IgD-negative memory B cell (primary cell): ENCODE measurements around the gene PADI6. TPM values are rescaled to one million over a fixed set of nuclear protein-coding genes. Genes with fewer than 3 reads are reported as not detected.
"Not testable (repeated sequence)": the region's sequence is repeated elsewhere in the genome, so short reads cannot be mapped to it uniquely, and the experiment has no call there.

Experiments
- H3K27ac Mint-ChIP-seq, 3 donors: one replicate each; pipeline ENCODE4 v1.8.0; 2020 to 2022; ENCODE audit warnings: mild to moderate bottlenecking in 3 of 3, mixed read lengths in 3 of 3, moderate library complexity in 1 of 3
- H3K27me3 Mint-ChIP-seq: one replicate; pipeline ENCODE4 v1.8.0; 2021; ENCODE audit warnings: mixed read lengths
- H3K36me3 Mint-ChIP-seq: one replicate; pipeline ENCODE4 v1.8.0; 2020; ENCODE audit warnings: mild to moderate bottlenecking, mixed read lengths
- H3K4me1 Mint-ChIP-seq, 3 donors: one replicate each; pipeline ENCODE4 v1.8.0; 2020 to 2022; ENCODE audit warnings: mixed read lengths in 3 of 3, mild to moderate bottlenecking in 1 of 3
- H3K4me3 Mint-ChIP-seq, 4 donors: one replicate each; pipeline ENCODE4 v1.8.0; 2020 to 2022; ENCODE audit warnings: mild to moderate bottlenecking in 4 of 4, mixed read lengths in 4 of 4, moderate library complexity in 3 of 4
- H3K9me3 Mint-ChIP-seq, 3 donors: one replicate each; pipeline ENCODE4 v1.8.0; 2020 to 2021; ENCODE audit warnings: mixed read lengths in 3 of 3, mild to moderate bottlenecking in 1 of 3
- polyA plus RNA-seq: library from polyadenylated mRNA; unstranded; fragments of 300-500 nt; fragmentation: Illumina TruSeq; gene quantifications from one replicate; pipeline ENCODE4 v1.2.3, GENCODE V29; 2021

Gene PADI6
- polyA plus RNA-seq = not detected

- peaks cover 0 to 3% (median 0%) of the 10 kb centered on the region in 3 donors for H3K4me1 Mint-ChIP-seq
- H3K27me3 Mint-ChIP-seq = peaks cover 7% of the 10 kb centered on the region
- no peak within 1 kb of the TSS for H3K4me3 Mint-ChIP-seq
- no peaks in the 10 kb centered on the region for H3K9me3 Mint-ChIP-seq
- no peak within 1 kb of the TSS for H3K27ac Mint-ChIP-seq
- H3K36me3 Mint-ChIP-seq = peaks cover 3% of the 10 kb centered on the region
These were observed at the start of gene PADI6 for GRCh38 chr1:17371896-17372295. TSS of gene PADI6 (plus strand) at chr1:17372196. CDS start at chr1:17372246, 50 bp downstream.

DNA sequence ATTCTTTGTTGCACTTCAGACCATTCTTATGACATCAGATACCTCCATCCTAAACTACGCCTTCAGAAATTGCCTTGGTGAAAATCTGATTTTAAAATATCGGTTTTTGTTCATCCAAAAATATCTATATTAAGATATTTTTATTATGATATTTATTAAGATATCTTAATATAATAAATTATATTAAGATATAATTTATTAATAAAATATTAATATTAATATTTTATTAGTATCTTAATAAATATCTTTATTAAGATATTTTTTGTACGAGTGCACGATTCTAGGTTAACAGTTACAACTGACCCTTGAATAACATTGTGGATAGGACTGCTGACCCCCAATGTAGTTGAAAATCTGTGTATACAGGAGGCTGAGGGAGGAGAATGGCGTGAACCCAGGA is 43.1 kb upstream of the PADI6 start:
- H3K27ac Mint-ChIP-seq = no peak overlapping the region
- peaks cover 4% of the 10 kb centered on the region for H3K36me3 Mint-ChIP-seq

DNA sequence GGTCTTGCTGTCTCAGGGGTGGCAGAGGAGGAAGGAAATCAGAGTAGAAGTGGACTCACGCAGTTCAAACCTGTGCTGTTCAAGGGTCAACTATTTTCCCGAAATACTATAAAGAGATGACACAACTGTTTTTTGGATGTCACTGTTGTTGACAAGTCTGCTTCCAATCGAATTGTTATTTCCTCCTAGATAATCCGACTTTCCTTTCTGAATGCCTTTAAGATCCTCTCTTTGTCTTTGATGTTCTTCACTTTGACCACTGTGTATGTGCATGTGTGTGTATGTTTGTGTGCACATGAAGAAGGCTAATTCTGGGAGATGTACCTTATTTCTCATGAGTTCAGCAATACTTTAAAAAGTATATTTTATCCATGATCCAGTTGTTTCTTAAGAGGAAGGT is 42.4 kb upstream of the PADI6 start:
- H3K27me3 Mint-ChIP-seq = peaks cover 16% of the 10 kb centered on the region
- H3K9me3 Mint-ChIP-seq = peaks cover 0 to 4% (median 3%) of the 10 kb centered on the region in 3 donors
- H3K4me1 Mint-ChIP-seq = no peaks in the 10 kb centered on the region
- no peak overlapping the region for H3K27ac Mint-ChIP-seq
- peaks cover 4% of the 10 kb centered on the region for H3K36me3 Mint-ChIP-seq
- H3K4me3 Mint-ChIP-seq = no peak overlapping the region

More for the DNA sequence above, 43.1 kb upstream of the PADI6 start:
- H3K27me3 Mint-ChIP-seq = peaks cover 16% of the 10 kb centered on the region
- H3K4me1 Mint-ChIP-seq = no peaks in the 10 kb centered on the region
- no peak overlapping the region for H3K4me3 Mint-ChIP-seq
- H3K9me3 Mint-ChIP-seq = peaks cover 0 to 7% (median 3%) of the 10 kb centered on the region in 3 donors

DNA sequence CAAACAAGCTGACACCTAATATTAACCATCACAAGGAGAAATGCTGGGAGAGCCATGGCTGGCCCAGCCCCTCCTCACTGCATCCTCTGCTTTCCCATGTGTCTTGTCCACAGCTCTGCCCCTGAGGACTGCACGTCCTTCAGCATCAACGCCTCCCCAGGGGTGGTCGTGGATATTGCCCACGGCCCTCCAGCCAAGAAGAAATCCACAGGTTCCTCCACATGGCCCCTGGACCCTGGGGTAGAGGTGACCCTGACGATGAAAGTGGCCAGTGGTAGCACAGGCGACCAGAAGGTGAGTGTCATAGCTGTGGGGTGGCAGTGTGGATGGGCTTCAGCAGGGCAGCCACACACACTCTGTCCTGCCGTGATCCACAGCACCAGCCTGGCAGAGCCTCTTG is 41.1 kb upstream of the PADI6 start:
- Mint-ChIP-seq H3K27ac (no peak overlapping the region), H3K4me1 (no peaks in the 10 kb centered on the region), H3K4me3 (no peak overlapping the region), H3K36me3 (peaks cover 4% of the 10 kb centered on the region), H3K27me3 (peaks cover 19% of the 10 kb centered on the region), H3K9me3 (peaks cover 0 to 3% (median 0%) of the 10 kb centered on the region in 3 donors)

- peaks cover 24% of the 10 kb centered on the region for H3K27me3 Mint-ChIP-seq
- peaks cover 0 to 3% (median 1%) of the 10 kb centered on the region in 3 donors for H3K4me1 Mint-ChIP-seq
- peaks cover 0 to 3% (median 0%) of the 10 kb centered on the region in 3 donors for H3K9me3 Mint-ChIP-seq
- H3K36me3 Mint-ChIP-seq = peaks cover 4% of the 10 kb centered on the region
- no peak overlapping the region for H3K27ac Mint-ChIP-seq
- H3K4me3 Mint-ChIP-seq = no peak overlapping the region
These were observed 38.9 kb upstream of the PADI6 start for GRCh38 chr1:17333081-17333480.

DNA sequence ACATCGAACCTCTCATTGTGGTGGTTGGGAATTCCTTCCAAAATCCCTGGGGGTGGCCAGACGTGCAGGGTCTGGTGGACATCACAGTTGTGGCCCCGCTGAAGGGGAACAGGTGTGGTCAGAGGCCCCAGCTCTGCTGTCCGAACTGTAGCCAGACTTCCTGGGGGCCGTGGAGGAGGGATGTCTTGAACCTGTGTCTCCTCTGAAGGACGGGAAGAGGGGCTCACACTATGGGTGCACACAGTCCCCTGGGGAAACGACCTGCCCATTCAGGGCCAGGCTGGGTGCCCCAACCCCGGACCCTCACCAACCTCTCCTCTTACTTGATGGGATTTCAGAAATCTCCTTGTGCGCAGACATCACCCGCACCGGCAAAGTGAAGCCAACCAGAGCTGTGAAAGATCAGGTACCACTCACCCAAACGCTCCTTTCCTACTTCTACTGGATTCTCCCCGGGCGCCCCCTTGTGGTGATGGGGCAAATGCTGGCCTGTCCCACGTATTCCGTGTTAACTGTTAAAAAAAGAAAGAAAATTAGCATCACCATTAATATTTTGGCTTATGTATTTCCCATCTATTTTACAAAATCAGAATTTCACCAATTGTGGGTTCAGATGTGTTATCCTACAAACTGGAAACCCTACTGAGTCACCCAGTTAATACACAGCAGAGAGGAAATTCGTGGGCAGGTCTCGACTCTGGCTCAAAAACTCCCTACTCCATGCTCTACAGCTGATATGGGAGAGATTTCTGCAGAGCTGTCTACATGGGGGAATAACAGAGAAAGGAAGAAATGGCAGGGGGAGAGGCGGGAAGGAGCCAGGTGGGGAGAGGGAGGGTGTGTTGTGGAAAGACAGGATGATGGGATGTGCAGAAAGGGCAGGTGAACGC is 35.9 kb upstream of the PADI6 start:
- Mint-ChIP-seq H3K4me1 (peaks cover 0 to 3% (median 1%) of the 10 kb centered on the region in 3 donors), H3K27me3 (peaks cover 15% of the 10 kb centered on the region), H3K36me3 (peaks cover 4% of the 10 kb centered on the region), H3K27ac (no peak overlapping the region), H3K9me3 (peaks cover 0 to 3% (median 0%) of the 10 kb centered on the region in 3 donors), H3K4me3 (no peak overlapping the region)

DNA sequence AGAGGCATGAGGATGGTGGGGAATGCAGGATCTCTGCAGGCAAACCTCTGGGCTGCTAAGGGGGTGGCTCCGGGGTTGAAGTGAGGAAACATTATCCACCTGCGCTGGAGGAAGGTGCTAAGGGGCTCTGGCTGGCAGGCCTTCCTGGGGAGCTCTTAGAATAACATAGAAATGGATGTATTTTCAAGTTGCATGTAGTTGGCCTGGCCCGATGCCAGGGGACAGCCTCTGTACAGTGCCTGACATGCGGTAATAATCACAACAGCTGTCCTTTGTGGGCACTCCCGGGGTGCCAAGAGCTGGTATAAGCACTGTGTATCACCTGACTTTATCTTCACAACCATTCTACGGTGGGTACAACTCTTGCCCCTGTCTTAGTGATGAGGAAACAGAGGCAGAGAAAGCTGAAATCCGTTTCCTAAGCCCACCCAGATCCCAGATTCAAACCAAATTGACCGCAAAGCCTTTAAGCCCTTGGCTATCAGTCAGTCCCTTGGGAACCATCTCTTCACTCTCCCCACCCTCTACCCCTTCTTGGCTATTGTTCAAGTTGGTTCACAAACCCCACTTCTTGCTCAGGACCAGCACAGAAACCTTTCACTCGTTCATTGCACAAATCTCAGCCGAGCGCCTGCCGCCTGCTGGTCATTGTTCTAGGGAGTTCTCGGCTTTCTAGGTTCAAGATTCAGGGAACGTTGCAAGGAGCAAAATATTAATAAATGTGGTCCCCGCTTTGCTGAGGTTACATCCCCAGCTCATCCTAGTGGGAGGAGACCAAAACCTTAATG is 33.1 kb upstream of the PADI6 start:
- Mint-ChIP-seq H3K27ac (peak overlapping the region in 1 of 3 donors; percentile 36), H3K27me3 (peaks cover 11% of the 10 kb centered on the region)

GRCh38 chr1:17339521-17339920 is 32.5 kb upstream of the PADI6 start:
- peak overlapping the region in 1 of 3 donors; percentile 36 for H3K27ac Mint-ChIP-seq
- peaks cover 0 to 3% (median 1%) of the 10 kb centered on the region in 3 donors for H3K4me1 Mint-ChIP-seq
- H3K9me3 Mint-ChIP-seq = peaks cover 0 to 6% (median 0%) of the 10 kb centered on the region in 3 donors
- H3K27me3 Mint-ChIP-seq = peaks cover 11% of the 10 kb centered on the region
- no peak overlapping the region for H3K4me3 Mint-ChIP-seq
- no peaks in the 10 kb centered on the region for H3K36me3 Mint-ChIP-seq

More for the DNA sequence above, 33.1 kb upstream of the PADI6 start:
- Mint-ChIP-seq H3K4me3 (no peak overlapping the region), H3K4me1 (peaks cover 0 to 3% (median 1%) of the 10 kb centered on the region in 3 donors), H3K9me3 (peaks cover 0 to 3% (median 0%) of the 10 kb centered on the region in 3 donors), H3K36me3 (no peaks in the 10 kb centered on the region)

DNA sequence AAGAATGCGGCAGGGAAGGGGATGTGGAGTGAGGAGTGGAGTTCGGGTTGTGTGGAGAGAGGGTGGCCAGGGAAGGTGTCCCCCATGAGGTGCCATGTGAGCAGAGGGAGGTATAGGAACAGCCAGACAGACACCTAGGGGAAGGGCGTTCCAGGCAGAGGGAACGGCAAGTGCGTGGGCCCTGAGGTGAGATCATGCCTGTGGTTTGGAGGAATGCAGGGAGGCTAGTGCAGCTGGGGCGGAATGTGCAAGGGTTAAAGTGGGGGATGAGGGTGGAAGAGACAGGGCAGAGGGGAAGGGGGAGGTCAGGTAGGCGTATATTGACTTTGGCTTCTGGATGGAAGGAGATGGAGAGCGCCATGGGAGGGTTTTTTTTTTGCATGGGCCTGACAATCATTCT is 31.6 kb upstream of the PADI6 start:
- H3K4me1 Mint-ChIP-seq = peaks cover 0 to 3% (median 1%) of the 10 kb centered on the region in 3 donors
- H3K36me3 Mint-ChIP-seq = no peaks in the 10 kb centered on the region
- H3K27me3 Mint-ChIP-seq = peaks cover 10% of the 10 kb centered on the region
- H3K4me3 Mint-ChIP-seq = no peak overlapping the region
- H3K9me3 Mint-ChIP-seq = peaks cover 0 to 6% (median 2%) of the 10 kb centered on the region in 3 donors
- peak overlapping the region in 1 of 3 donors; percentile 1 for H3K27ac Mint-ChIP-seq

- no peak overlapping the region for H3K4me3 Mint-ChIP-seq
- peaks cover 2% of the 10 kb centered on the region for H3K36me3 Mint-ChIP-seq
- H3K4me1 Mint-ChIP-seq = no peaks in the 10 kb centered on the region
- H3K9me3 Mint-ChIP-seq = peaks cover 0 to 6% (median 5%) of the 10 kb centered on the region in 3 donors
- peaks cover 3% of the 10 kb centered on the region for H3K27me3 Mint-ChIP-seq
- no peak overlapping the region for H3K27ac Mint-ChIP-seq
These were observed 30.0 kb upstream of the PADI6 start for GRCh38 chr1:17342014-17342441.

DNA sequence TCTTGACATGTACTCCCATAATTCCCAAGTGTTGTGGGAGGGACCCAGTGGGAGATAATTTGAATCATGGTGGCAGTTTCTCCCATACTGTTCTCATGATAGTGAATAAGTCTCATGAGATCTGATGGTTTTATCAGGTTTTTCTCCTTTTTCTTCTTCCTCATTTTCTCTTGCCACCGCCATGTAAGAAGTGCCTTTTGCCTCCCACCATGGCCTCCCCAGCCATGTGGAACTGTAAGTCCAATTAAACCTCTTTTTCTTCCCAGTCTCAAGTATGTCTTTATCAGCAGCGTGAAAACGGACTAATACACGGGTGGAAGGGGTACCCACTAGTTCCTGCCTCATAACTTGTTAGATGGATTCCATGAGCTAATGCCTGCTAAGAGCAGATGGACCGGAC is 26.5 kb upstream of the PADI6 start:
- not testable (repeated sequence) for H3K9me3 Mint-ChIP-seq, H3K36me3 Mint-ChIP-seq, H3K27me3 Mint-ChIP-seq, H3K4me3 Mint-ChIP-seq, H3K4me1 Mint-ChIP-seq, H3K27ac Mint-ChIP-seq

GRCh38 chr1:17346046-17346789 is 25.8 kb upstream of the PADI6 start:
- peaks cover 8% of the 10 kb centered on the region for H3K27me3 Mint-ChIP-seq
- peaks cover 0 to 3% (median 0%) of the 10 kb centered on the region in 3 donors for H3K4me1 Mint-ChIP-seq
- no peak overlapping the region for H3K27ac Mint-ChIP-seq
- H3K9me3 Mint-ChIP-seq = peaks cover 0 to 6% (median 5%) of the 10 kb centered on the region in 3 donors
- no peak overlapping the region for H3K4me3 Mint-ChIP-seq
- H3K36me3 Mint-ChIP-seq = peaks cover 2% of the 10 kb centered on the region

- Mint-ChIP-seq H3K4me1 (peaks cover 0 to 3% (median 0%) of the 10 kb centered on the region in 3 donors), H3K36me3 (peaks cover 2% of the 10 kb centered on the region), H3K27me3 (peaks cover 9% of the 10 kb centered on the region), H3K9me3 (peaks cover 2 to 6% (median 5%) of the 10 kb centered on the region in 3 donors), H3K4me3 (peak overlapping the region in 1 of 4 donors; percentile 3), H3K27ac (no peak overlapping the region)
These were observed 24.0 kb upstream of the PADI6 start for GRCh38 chr1:17347769-17348592.
